Adipocyte (in vitro differentiated cells): ENCODE measurements around the gene IGSF6.
A peak's percentile ranks its signal among the peaks of the same experiment; 100 is the strongest.

Experiments used
- DNase-seq: peaks from one replicate; pipeline ENCODE4 v3.0.0-alpha.2; 2015; ENCODE audit warnings: low read depth
- H3K27me3 ChIP-seq: replicated peaks from 2 replicates; pipeline ENCODE4 v1.7.0; 2013; ENCODE audit warnings: mild to moderate bottlenecking, low read length, moderate library complexity; ENCODE audit not compliant: control insufficient read depth, insufficient read depth
- H3K36me3 ChIP-seq: 2 replicates; pipeline ENCODE4 v1.7.0; 2013; ENCODE audit warnings: low read length, mild to moderate bottlenecking, moderate library complexity; ENCODE audit not compliant: control insufficient read depth, insufficient read depth, severe bottlenecking
- H3K4me1 ChIP-seq: 2 replicates; pipeline ENCODE4 v1.7.0; 2013; ENCODE audit warnings: mild to moderate bottlenecking, low read length, moderate library complexity; ENCODE audit not compliant: control insufficient read depth, insufficient read depth
- H3K4me3 ChIP-seq: 2 replicates; pipeline ENCODE4 v1.7.0; 2013; ENCODE audit warnings: mild to moderate bottlenecking, low read length, moderate library complexity
- H3K9ac ChIP-seq: 2 replicates; pipeline ENCODE4 v1.7.0; 2013; ENCODE audit warnings: mild to moderate bottlenecking, low read length, moderate library complexity
- H3K9me3 ChIP-seq: 2 replicates; pipeline ENCODE4 v1.7.0; 2013; ENCODE audit warnings: mild to moderate bottlenecking, low read length, moderate library complexity; ENCODE audit not compliant: control insufficient read depth

IGSF6 gene

DNA sequence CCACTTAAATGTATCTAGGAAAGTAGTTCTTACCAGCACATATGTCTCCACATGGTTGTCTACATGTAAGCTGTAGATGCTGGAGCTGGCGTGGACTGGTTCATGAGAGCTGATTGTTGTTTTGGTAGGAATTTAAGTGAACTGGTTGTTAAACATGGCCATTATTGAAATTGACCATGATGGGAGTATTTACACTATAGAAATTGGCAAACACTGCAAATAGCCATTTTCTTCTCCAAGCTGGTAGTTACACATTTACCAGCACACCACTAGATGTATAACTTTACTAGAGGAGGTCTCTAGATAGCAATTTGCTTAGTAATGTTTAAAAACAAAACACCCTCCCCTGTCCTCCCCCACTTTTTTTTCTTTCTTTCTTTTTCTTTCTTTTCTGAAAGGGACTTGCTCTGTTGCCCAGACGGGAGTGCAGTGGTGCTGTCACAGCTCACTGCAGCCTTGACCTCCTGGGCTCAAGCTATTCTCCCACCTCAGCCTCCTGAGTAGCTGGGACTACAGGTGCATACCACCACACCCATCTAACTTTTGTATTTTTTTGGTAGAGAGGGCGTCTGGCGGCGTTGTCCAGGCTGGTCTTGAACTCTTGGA lies 24.2 kb downstream of the IGSF6 start:
- Histone ChIP-seq H3K27me3 (no peaks in the 10 kb centered on the region), H3K36me3 (peaks cover 20% of the 10 kb centered on the region), H3K4me3 (no peak overlapping the region), H3K9me3 (no peaks in the 10 kb centered on the region), H3K4me1 (peaks cover 42% of the 10 kb centered on the region), H3K9ac (no peak overlapping the region)
- DNase-seq, result no peak

DNA sequence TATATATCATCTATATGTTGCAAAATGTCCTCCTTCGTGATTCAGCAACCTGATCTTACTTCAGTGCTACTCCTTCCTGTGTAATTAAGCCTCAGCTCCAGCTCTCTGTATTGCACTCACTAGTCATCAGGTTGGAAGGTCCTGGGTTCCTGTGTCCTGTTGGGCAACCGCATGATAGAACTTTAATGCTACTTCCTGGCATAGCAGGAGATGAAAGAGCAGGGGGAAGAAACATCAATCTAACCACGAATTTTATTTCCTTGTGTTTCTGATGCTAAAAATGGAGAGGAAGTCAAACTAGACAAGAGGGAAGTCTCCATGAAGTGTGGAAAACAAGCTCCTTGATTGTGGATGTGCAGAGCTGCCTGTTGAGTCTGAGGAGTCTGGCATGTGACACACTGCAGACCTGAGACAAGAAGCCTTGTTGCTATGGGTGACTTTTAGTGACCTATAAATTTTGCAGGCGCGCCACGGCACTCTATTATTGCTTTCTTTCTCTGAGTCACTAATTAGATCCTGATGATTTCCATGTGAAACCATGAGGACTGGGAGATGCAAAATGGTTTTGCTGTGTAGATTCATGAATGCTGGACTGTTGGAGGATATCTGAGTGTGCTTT lies 25.6 kb downstream of the IGSF6 start:
- Histone ChIP-seq H3K36me3 (peaks cover 22% of the 10 kb centered on the region), H3K9me3 (no peaks in the 10 kb centered on the region), H3K4me1 (peaks cover 37% of the 10 kb centered on the region), H3K9ac (peak overlapping the region; percentile 41), H3K27me3 (no peaks in the 10 kb centered on the region), H3K4me3 (peak overlapping the region; percentile 51)
- peak; percentile 91 for DNase-seq

DNA sequence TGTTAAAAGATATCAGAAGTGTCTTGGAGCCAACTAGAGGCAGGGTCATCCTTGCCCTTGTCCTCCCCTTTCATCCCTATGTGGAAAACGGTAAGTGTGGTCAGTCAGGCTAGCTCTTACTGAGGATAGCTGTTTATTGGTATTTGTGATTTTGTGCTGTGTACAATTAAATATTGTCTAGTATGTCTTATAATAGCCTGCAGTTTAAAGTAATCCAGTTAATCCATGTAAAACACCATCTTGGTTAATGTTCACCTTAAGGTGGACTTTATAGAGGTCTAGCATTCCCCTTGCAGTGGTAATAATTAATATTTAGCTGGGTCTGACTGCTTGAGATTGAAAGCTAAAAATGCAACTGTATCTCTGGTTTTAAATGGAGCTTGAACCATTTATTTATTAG lies 27.4 kb downstream of the IGSF6 start:
- DNase-seq, result no peak
- peaks cover 34% of the 10 kb centered on the region for H3K4me1 ChIP-seq
- H3K4me3 ChIP-seq, result no peak overlapping the region
- no peak overlapping the region for H3K9ac ChIP-seq
- peaks cover 22% of the 10 kb centered on the region for H3K36me3 ChIP-seq
- no peaks in the 10 kb centered on the region for H3K9me3 ChIP-seq
- H3K27me3 ChIP-seq, result no peaks in the 10 kb centered on the region

DNA sequence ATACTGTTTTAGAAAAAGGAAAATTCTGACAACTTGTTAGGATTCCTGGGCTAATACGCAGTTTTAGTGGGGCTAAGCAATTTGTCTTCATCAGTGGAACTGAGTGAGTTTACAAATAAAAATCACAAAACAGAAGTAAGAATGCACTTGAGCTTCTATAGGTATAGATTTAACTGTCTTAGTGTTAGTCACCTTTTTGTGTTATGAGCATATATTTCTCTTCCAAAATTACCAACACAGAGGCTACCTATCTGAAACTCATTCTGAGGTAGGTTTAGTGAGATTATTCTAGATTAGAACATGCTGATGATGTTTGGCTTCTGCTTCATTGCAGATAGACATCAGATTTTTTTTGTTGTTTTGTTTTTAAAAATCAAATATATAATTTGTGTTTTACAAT lies 29.9 kb downstream of the IGSF6 start:
- H3K4me1 ChIP-seq, result peaks cover 19% of the 10 kb centered on the region
- DNase-seq, result no peak
- H3K27me3 ChIP-seq, result no peaks in the 10 kb centered on the region
- H3K9ac ChIP-seq, result no peak overlapping the region
- no peaks in the 10 kb centered on the region for H3K9me3 ChIP-seq
- peaks cover 22% of the 10 kb centered on the region for H3K36me3 ChIP-seq
- H3K4me3 ChIP-seq, result no peak overlapping the region

DNA sequence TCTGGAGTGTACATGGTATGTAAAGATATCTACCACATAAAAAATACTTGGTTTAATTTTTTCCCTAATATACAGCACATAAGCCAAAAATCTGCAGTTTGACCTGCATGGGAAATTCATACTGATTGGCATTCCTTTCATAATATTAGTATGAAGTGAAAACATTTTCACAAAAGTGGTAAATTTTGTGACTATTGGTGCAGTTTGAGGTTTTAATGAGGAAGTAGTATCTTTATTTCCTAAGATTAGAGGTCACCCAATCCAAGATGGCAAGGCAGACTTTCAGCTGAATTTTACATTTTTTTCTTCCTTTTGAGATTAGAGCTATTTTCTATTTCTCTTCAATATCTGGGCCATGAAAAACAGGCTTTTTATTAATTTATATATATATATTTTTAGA lies 31.8 kb downstream of the IGSF6 start:
- Histone ChIP-seq H3K36me3 (peaks cover 19% of the 10 kb centered on the region), H3K9ac (no peak overlapping the region), H3K4me3 (no peak overlapping the region), H3K9me3 (no peaks in the 10 kb centered on the region), H3K4me1 (peaks cover 2% of the 10 kb centered on the region), H3K27me3 (no peaks in the 10 kb centered on the region)
- no peak for DNase-seq

DNA sequence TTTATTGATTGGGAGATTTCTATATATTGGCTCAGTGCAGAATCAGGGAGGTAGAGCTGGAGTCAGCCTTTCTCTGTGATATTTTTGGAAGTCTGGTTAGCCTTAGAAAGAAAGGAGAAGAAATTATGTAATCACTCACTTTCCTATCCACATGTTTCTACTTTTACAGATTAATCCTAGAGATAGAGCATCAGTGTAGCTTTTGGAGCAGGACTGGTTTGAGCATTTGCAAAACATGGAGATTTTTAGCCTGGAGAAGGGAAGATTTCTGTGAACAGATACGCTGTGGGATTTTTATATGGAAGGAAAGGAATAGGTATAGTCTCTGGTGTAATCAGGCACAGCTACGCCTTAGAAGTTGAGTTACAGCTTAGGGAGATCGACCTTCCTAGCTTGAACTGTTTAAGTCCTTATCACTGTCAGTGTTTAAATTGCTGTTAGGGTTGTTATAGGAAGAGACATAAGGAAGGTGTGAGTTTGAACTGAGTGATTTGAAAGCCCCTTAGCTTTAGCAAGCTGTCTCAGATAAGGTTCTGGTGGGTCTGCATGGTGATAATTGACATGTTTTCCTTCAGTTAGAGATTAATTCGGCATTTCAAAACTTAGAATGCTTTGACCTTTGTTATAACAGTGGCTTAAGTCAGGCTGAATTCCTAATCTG lies 32.5 kb downstream of the IGSF6 start:
- Histone ChIP-seq H3K27me3 (no peaks in the 10 kb centered on the region), H3K4me3 (no peak overlapping the region), H3K9me3 (no peaks in the 10 kb centered on the region), H3K4me1 (peaks cover 2% of the 10 kb centered on the region), H3K36me3 (peaks cover 12% of the 10 kb centered on the region), H3K9ac (no peak overlapping the region)
- no peak for DNase-seq

DNA sequence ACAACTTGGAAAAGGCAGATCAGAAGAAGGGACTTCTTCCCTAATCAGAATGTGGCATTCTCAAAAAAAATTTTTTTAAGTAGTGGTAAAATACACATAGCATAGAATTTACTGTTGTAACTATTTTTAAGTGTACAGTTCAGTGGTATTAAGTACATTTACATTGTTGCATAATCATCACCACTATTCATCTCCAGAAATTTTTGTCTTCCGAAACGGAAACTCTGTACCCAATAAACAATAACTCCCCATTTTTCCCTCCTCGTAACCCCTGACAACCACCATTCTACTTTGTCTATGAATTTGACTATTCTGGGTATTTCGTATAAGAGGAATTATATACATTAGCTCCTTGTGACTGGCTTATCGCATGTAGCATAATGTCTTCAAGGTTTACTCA lies 34.1 kb downstream of the IGSF6 start:
- H3K9me3 ChIP-seq, result no peaks in the 10 kb centered on the region
- H3K4me3 ChIP-seq, result no peak overlapping the region
- H3K4me1 ChIP-seq, result peaks cover 2% of the 10 kb centered on the region
- H3K36me3 ChIP-seq, result peaks cover 8% of the 10 kb centered on the region
- H3K9ac ChIP-seq, result no peak overlapping the region
- DNase-seq, result no peak
- H3K27me3 ChIP-seq, result no peaks in the 10 kb centered on the region

DNA sequence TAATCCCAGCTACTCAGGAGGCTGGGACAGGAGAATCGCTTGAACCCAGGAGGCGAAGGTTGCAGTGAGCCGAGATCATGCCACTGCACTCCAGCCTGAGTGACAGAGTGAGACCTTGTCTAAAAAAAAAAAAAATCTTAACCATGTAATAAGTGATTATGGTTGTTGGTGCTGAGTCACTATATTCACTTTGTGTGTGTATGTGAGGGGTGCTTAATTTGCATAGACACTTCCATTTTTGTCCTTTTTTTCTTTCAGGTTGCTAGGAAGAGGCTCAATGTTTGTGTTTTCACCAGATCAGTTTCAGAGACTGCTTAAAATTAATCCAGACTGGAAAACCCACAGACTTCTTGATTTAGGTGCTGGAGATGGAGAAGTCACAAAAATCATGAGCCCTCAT lies 34.8 kb downstream of the IGSF6 start:
- H3K4me1 ChIP-seq, result peaks cover 6% of the 10 kb centered on the region
- H3K9me3 ChIP-seq, result no peaks in the 10 kb centered on the region
- H3K36me3 ChIP-seq, result peaks cover 5% of the 10 kb centered on the region
- H3K4me3 ChIP-seq, result no peak overlapping the region
- no peak overlapping the region for H3K9ac ChIP-seq
- no peak for DNase-seq
- no peaks in the 10 kb centered on the region for H3K27me3 ChIP-seq

DNA sequence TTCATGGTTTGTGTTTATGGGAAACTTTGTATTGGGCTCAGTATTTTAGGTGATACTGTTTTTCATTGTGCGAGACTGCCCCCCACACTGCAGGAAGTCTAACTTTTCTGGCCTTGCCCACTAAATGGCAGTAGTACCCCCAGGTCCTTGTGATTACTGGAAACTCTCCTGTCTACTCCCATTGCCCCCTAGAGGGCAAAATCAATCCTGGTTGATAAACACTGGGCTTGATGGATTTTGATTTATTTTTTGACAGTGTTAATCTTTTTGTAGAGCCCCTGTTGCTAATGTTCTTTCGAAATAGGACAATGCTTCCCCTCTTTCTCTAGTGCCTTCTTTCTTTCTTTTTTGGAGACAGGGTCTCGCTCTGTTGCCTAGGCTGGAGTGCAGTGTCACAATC lies 37.5 kb downstream of the IGSF6 start:
- DNase-seq, result no peak
- Histone ChIP-seq H3K9ac (no peak overlapping the region), H3K36me3 (peaks cover 5% of the 10 kb centered on the region), H3K4me1 (peaks cover 32% of the 10 kb centered on the region), H3K27me3 (no peaks in the 10 kb centered on the region), H3K4me3 (no peak overlapping the region), H3K9me3 (no peaks in the 10 kb centered on the region)

DNA sequence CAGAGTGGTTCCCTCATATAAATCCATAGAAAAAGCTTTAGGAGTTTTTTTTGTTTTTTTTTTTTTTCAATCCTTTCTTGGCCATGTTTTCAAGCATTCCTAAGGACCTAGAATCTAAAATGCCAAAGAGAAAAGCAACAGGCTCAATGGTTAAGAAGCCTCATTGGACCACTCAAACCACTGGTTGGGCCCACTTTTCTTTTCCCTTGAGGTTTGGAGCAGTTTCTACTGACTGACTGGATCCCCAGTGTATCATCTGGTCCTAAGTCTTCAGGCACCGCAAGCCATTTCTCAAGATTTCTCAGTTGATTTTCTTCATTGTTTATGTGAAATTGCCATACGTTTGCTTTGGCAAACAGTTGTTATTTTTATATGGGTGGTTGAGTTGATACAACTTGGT lies 38.6 kb downstream of the IGSF6 start:
- Histone ChIP-seq H3K27me3 (no peaks in the 10 kb centered on the region), H3K4me3 (no peak overlapping the region), H3K36me3 (peaks cover 1% of the 10 kb centered on the region), H3K9ac (no peak overlapping the region), H3K9me3 (no peaks in the 10 kb centered on the region), H3K4me1 (peaks cover 42% of the 10 kb centered on the region)
- DNase-seq, result peak; percentile 40

DNA sequence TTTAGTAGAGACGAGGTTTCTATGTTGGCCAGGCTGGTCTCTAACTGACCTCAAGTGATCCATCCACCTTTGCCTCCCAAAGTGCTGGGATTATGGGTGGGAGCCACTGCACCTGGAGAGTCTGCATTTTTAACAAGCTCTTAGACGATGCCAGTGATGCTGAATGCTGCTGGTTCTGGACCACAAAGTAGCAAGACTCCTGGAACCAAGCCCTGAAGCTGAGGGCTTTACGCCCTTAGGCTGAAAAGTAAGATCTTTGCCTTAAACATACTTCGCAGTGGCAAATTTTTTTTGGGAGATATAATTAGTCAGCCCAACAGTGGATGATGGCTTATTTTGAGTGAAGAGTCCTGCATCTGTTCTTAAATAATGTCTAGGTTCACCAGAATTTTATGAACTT lies 39.0 kb downstream of the IGSF6 start:
- Histone ChIP-seq H3K36me3 (no peaks in the 10 kb centered on the region), H3K27me3 (no peaks in the 10 kb centered on the region), H3K4me1 (peaks cover 46% of the 10 kb centered on the region), H3K4me3 (no peak overlapping the region), H3K9me3 (no peaks in the 10 kb centered on the region), H3K9ac (no peak overlapping the region)
- no peak for DNase-seq
